K562 (cell line): ENCODE measurements around the gene SHB. TPM values are rescaled to one million over a fixed set of nuclear protein-coding genes. Genes with fewer than 3 reads are reported as not detected.
A peak's percentile ranks its signal among the peaks of the same experiment; 100 is the strongest.

ENCODE experiments used
- CSDE1 ChIP-seq, 2 experiments: fragments of 450-650 bp; IDR thresholded peaks; 2 replicates each; pipeline ENCODE4 v1.6.1; 2016; ENCODE audit warnings: mild to moderate bottlenecking in 1 of 2
- ELF1 ChIP-seq: fragments of 200-800 bp; sonication (Bioruptor generic); IDR thresholded peaks from 2 replicates; pipeline ENCODE4 v1.6.1; 2016; ENCODE audit warnings: missing genetic modification characterization, missing compliant biosample characterization
- ERF ChIP-seq: fragments of 450-650 bp; formaldehyde crosslinking; IDR thresholded peaks from 2 replicates; pipeline ENCODE4 v1.4.0; 2020; ENCODE audit warnings: mild to moderate bottlenecking, mixed read lengths
- ETV5 ChIP-seq: sonication (generic); formaldehyde crosslinking; IDR thresholded peaks from 2 replicates; pipeline ENCODE4 v1.4.0; 2020; ENCODE audit warnings: low read depth, mild to moderate bottlenecking, missing genetic modification reagents
- HDAC1 ChIP-seq, 2 experiments: fragments of 450-650 bp; IDR thresholded peaks; 2 replicates each; pipeline ENCODE4 v1.6.1; 2016 to 2017; ENCODE audit warnings: inconsistent platforms in 1 of 2, mild to moderate bottlenecking in 1 of 2, moderate library complexity in 1 of 2
- HMBOX1 ChIP-seq: sonication (generic); IDR thresholded peaks from 2 replicates; pipeline ENCODE4 v1.6.1; 2016
- L3MBTL2 ChIP-seq: fragments of 450-650 bp; IDR thresholded peaks from 2 replicates; pipeline ENCODE4 v1.6.1; 2016; ENCODE audit warnings: mild to moderate bottlenecking, moderate library complexity
- LCOR ChIP-seq: sonication (generic); formaldehyde crosslinking; IDR thresholded peaks from 2 replicates; pipeline ENCODE4 v1.8.0; 2022; ENCODE audit warnings: mild to moderate bottlenecking, missing genetic modification reagents
- MAX ChIP-seq: sonication (generic); formaldehyde crosslinking; IDR thresholded peaks from 2 replicates; pipeline ENCODE4 v1.9.0; 2022; ENCODE audit warnings: mild to moderate bottlenecking, missing genetic modification reagents
- PHF8 ChIP-seq: fragments of 200-600 bp; sonication (generic); IDR thresholded peaks from 2 replicates; pipeline ENCODE4 v1.6.1; 2012; ENCODE audit warnings: mixed run types, mild to moderate bottlenecking, inconsistent platforms, low read length, moderate library complexity, borderline replicate concordance
- PKNOX1 ChIP-seq: fragments of 450-650 bp; IDR thresholded peaks from 2 replicates; pipeline ENCODE4 v1.6.1; 2016
- RBFOX2 ChIP-seq: fragments of 200-400 bp; formaldehyde crosslinking; IDR thresholded peaks from 2 replicates; pipeline ENCODE4 v1.6.1; 2017; ENCODE audit warnings: low read depth, mild to moderate bottlenecking, low read length, moderate library complexity
- SMARCB1 ChIP-seq: IDR thresholded peaks from 2 replicates; pipeline ENCODE4 v1.6.1; 2011; ENCODE audit warnings: improper control_type of control experiment, low read depth; ENCODE audit not compliant: insufficient read length
- TCF15 ChIP-seq: fragments of 250-450 bp; sonication (Bioruptor Pico); IDR thresholded peaks from 2 replicates; pipeline ENCODE4 v1.8.0; 2022; ENCODE audit warnings: moderate library complexity, mild to moderate bottlenecking, inconsistent platforms
- U2AF1 ChIP-seq: fragments of 200-400 bp; formaldehyde crosslinking; optimal IDR thresholded peaks from 2 replicates; pipeline ENCODE3; 2017; ENCODE audit warnings: mild to moderate bottlenecking, low read depth, low read length, moderate library complexity
- XRCC3 ChIP-seq: fragments of 450-650 bp; IDR thresholded peaks from 2 replicates; pipeline ENCODE4 v1.6.1; 2017; ENCODE audit warnings: mild to moderate bottlenecking, moderate library complexity
- ZBTB1 ChIP-seq: sonication (generic); formaldehyde crosslinking; IDR thresholded peaks from 2 replicates; pipeline ENCODE4 v1.8.1; 2023; ENCODE audit warnings: missing genetic modification reagents, low read depth, mild to moderate bottlenecking, borderline replicate concordance
- ZMIZ1 ChIP-seq, 2 experiments: fragments of 150-350 bp in 1 of 2; IDR thresholded peaks; 2 replicates each; pipeline ENCODE4 v1.6.1; 2012 to 2016; ENCODE audit warnings: low read depth in 2 of 2, low read length in 2 of 2, mild to moderate bottlenecking in 1 of 2, moderate library complexity in 1 of 2
- ZNF197 ChIP-seq: fragments of 200-800 bp; sonication (Bioruptor generic); IDR thresholded peaks from 2 replicates; pipeline ENCODE4 v1.6.1; 2016; ENCODE audit warnings: low read depth, missing genetic modification characterization, missing compliant biosample characterization
- ZNF431 ChIP-seq: sonication (generic); formaldehyde crosslinking; IDR thresholded peaks from 2 replicates; pipeline ENCODE4 v1.8.0; 2022; ENCODE audit warnings: mild to moderate bottlenecking, missing genetic modification reagents
- ZNF589 ChIP-seq: fragments of 200-800 bp; sonication (Bioruptor generic); IDR thresholded peaks from 2 replicates; pipeline ENCODE4 v1.6.1; 2016; ENCODE audit warnings: low read depth, missing genetic modification characterization, missing compliant biosample characterization
- ZNF830 ChIP-seq: fragments of 250-450 bp; sonication (Bioruptor Pico); IDR thresholded peaks from 2 replicates; pipeline ENCODE4 v1.5.0; 2021; ENCODE audit warnings: mild to moderate bottlenecking
- polyA plus RNA-seq, 8 experiments: library from polyadenylated mRNA; depleted of rRNA in 4 of 8; stranded (reverse) in 5 of 8; unstranded in 3 of 8; fragments of >200 nt; fragmentation: Nextera tagmentation in 2 of 8; fragmentation: Illumina TruSeq in 1 of 8; extraction: Ambion mirVana in 2 of 8; extraction: Trizol in 1 of 8; gene quantifications; 2 replicates each; pipeline versions ENCODE4 v1.2.1 to v1.2.3, GENCODE V29; 2011 to 2014; ENCODE audit warnings: inconsistent platforms in 1 of 8, missing spikeins in 1 of 8
- total RNA-seq, 7 experiments: library from RNA; depleted of rRNA in 6 of 7; stranded (reverse); fragments of >200 nt in 6 of 7; fragmentation: Illumina TruSeq in 2 of 7; extraction: Trizol in 2 of 7; gene quantifications; 2 replicates each; pipeline versions ENCODE4 v1.2.1 to v1.2.3, GENCODE V29; 2011 to 2021; ENCODE audit warnings: low replicate concordance in 1 of 7

The SHB gene
- total and polyA plus RNA-seq, 9 of the 15 experiments (the other 6 are each of a cell fraction or from before 2014, with no cell fraction given) = 0.78 to 16.0 (median 5.3) TPM

- TF ChIP-seq HMBOX1 (peak; percentile 97), ZNF830 (0 out of 2 replicates have a peak, but pooled peaks have one; percentile 10), PHF8 (0 out of 2 replicates have a peak, but pooled peaks have one; percentile 21), ZNF197 (CRISPR knock-in tag) (no peak), ZNF431 (CRISPR knock-in tag) (no peak), TCF15 (CRISPR knock-in tag) (no peak), ZBTB1 (no peak), MAX (CRISPR knock-in tag) (peak; percentile 59; the same call in 1 of the 2 replicates), CSDE1 (IDR thresholded peaks at IDR 0.05) (no peak), ZMIZ1 (IDR thresholded peaks at IDR 0.05; ENCODE audit: low read depth in 2 of 2, low read length in 2 of 2) (no peak), SMARCB1 (no peak), RBFOX2 (no peak), ELF1 (tag) (no peak), XRCC3 (no peak), HDAC1 (IDR thresholded peaks at IDR 0.05) (0 out of 4 replicates have a peak, but pooled peaks of 1 of the 2 experiments have one; percentile 21), LCOR (CRISPR knock-in tag) (no peak), ETV5 (CRISPR knock-in tag) (peak; percentile 92), ZNF589 (0 out of 2 replicates have a peak, but pooled peaks have one; percentile 19), PKNOX1 (peak; percentile 80), U2AF1 (no peak), L3MBTL2 (peak; percentile 22; the same call in 1 of the 2 replicates), ERF (no peak)
Observed at GRCh38 chr9:37984672-37985611, 84.1 kb downstream of the SHB start (continued).
